Hepatocyte (in vitro differentiated cells): ENCODE measurements around the gene ULK4. TPM values are rescaled to one million over a fixed set of nuclear protein-coding genes. Genes with fewer than 3 reads are reported as not detected.

Experiments used
- DNase-seq: peaks from one replicate; pipeline ENCODE4 v3.0.0-alpha.2; 2016; ENCODE audit warnings: low spot score
- H2AFZ ChIP-seq: fragments of 200-600 bp; sonication (generic); 2 replicates; pipeline ENCODE4 v1.6.0; 2016; ENCODE audit warnings: antibody characterized with exemption, mild to moderate bottlenecking
- H3K27ac ChIP-seq: fragments of 200-600 bp; sonication (generic); 2 replicates; pipeline ENCODE4 v1.5.1; 2016; ENCODE audit warnings: mild to moderate bottlenecking
- H3K27me3 ChIP-seq: fragments of 200-600 bp; sonication (generic); 2 replicates; pipeline ENCODE4 v1.6.1; 2016
- H3K36me3 ChIP-seq: fragments of 200-600 bp; sonication (generic); replicated peaks from 2 replicates; pipeline ENCODE4 v1.5.1; 2016; ENCODE audit warnings: low read depth; ENCODE audit not compliant: insufficient read depth
- H3K4me1 ChIP-seq: fragments of 200-600 bp; sonication (generic); 2 replicates; pipeline ENCODE4 v1.5.1; 2016; ENCODE audit warnings: mild to moderate bottlenecking, moderate library complexity; ENCODE audit not compliant: insufficient read depth
- H3K4me2 ChIP-seq: fragments of 200-600 bp; sonication (generic); 2 replicates; pipeline ENCODE4 v1.6.0; 2016
- H3K4me3 ChIP-seq: fragments of 200-600 bp; sonication (generic); 2 replicates; pipeline ENCODE4 v1.5.1; 2016; ENCODE audit warnings: mild to moderate bottlenecking
- H3K79me2 ChIP-seq: fragments of 200-600 bp; sonication (generic); 2 replicates; pipeline ENCODE4 v1.6.0; 2017; ENCODE audit warnings: mild to moderate bottlenecking
- H3K9me2 ChIP-seq: fragments of 200-600 bp; sonication (generic); replicated peaks from 2 replicates; pipeline ENCODE4 v1.6.0; 2017; ENCODE audit warnings: mild to moderate bottlenecking; ENCODE audit not compliant: insufficient read depth
- H3K9me3 ChIP-seq: fragments of 200-600 bp; sonication (generic); 2 replicates; pipeline ENCODE4 v1.5.1; 2016; ENCODE audit warnings: low read depth, mild to moderate bottlenecking
- H4K20me1 ChIP-seq: fragments of 200-600 bp; sonication (generic); 2 replicates; pipeline ENCODE4 v1.6.0; 2016; ENCODE audit warnings: mild to moderate bottlenecking; ENCODE audit not compliant: insufficient read depth, poor library complexity, severe bottlenecking
- CTCF ChIP-seq: fragments of 200-600 bp; sonication (generic); IDR thresholded peaks from 2 replicates; pipeline ENCODE4 v1.5.1; 2016; ENCODE audit warnings: antibody characterized with exemption, mild to moderate bottlenecking; ENCODE audit not compliant: poor library complexity
- EZH2 ChIP-seq: fragments of 200-600 bp; sonication (generic); IDR thresholded peaks from 2 replicates; pipeline ENCODE4 v1.6.1; 2016; ENCODE audit warnings: antibody characterized with exemption, mild to moderate bottlenecking, borderline replicate concordance
- EZH2phosphoT487 ChIP-seq: fragments of 200-600 bp; sonication (generic); IDR thresholded peaks from one replicate; pipeline ENCODE4 v1.6.1; 2018; ENCODE audit warnings: antibody characterized with exemption, mild to moderate bottlenecking, low read depth, moderate library complexity; ENCODE audit not compliant: unreplicated experiment, severe bottlenecking
- WGBS: methylation state at CpG from one replicate; pipeline ENCODE4 v1.1.6; 2016; ENCODE audit warnings: low lambda C conversion rate; ENCODE audit errors: missing lambda C conversion rate; 5-methylcytosine and 5-hydroxymethylcytosine counted together
- polyA plus RNA-seq: library from polyadenylated mRNA; unstranded; fragments of >200 nt; fragmentation: Nextera tagmentation; extraction: Ambion mirVana; gene quantifications from 2 replicates; pipeline ENCODE4 v1.2.1, GENCODE V29; 2016
- total RNA-seq: library from RNA; depleted of rRNA; stranded (reverse); fragments of >200 nt; gene quantifications from 2 replicates; pipeline ENCODE4 v1.2.3, GENCODE V29; 2014

ULK4 gene
- total and polyA plus RNA-seq, 2 experiments from 2014 or later, result 3.8 to 9.1 TPM

DNA sequence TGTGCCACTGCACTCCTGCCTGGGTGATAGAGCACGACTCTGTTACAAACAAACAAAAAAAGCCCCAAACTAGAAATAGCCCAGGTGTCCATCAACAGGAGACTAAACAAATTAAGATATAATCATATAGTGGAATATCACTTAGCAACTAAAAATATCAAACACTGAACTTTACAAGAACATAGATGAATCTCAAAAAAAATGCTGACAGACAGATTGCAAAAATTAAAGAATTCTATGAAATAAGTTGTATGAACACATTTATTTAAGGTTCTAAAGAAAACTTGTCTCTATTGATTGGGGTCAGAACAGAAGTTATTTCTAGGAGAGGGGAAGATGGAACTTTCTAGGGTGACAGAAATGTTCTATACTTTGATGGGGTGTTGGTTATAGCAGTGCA, 494.4 kb downstream of the ULK4 start:
- Histone ChIP-seq H3K4me1 (peaks cover 8% of the 10 kb centered on the region), H3K36me3 (no peaks in the 10 kb centered on the region), H3K4me3 (no peak overlapping the region), H3K27ac (no peak overlapping the region), H3K9me2 (no peaks in the 10 kb centered on the region), H3K27me3 (no peaks in the 10 kb centered on the region), H4K20me1 (no peaks in the 10 kb centered on the region), H3K9me3 (no peaks in the 10 kb centered on the region), H2AFZ (no peak overlapping the region), H3K79me2 (no peaks in the 10 kb centered on the region), H3K4me2 (no peak overlapping the region)
- 72% methylated on average over 1 of the region's 1 CpG for WGBS
- TF ChIP-seq EZH2phosphoT487, result no peak
- DNase-seq, result no peak

DNA sequence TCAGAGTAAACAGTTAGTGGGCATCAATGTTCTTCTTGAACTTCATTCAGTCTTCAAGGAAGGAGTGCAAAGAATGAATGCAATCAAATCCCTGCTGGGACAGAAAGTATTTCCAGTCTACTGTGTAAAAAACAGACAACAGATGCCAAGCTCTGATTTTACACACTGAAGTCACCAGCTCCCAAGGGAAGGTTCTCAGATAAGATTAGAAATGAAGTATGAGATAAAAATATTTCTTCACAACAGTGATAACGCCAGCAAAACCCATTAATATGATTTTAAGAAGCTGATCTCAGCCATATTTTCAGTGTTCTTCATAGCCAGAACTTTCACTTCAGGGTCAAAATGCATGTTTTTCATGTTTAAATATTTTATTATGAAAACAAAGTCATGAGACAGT, 497.0 kb downstream of the ULK4 start:
- no peak for DNase-seq
- no peaks in the 10 kb centered on the region for H3K9me3 ChIP-seq
- H3K4me2 ChIP-seq, result no peak overlapping the region
- no peaks in the 10 kb centered on the region for H3K9me2 ChIP-seq
- 60% methylated on average over 1 of the region's 1 CpG for WGBS
- no peaks in the 10 kb centered on the region for H3K36me3 ChIP-seq
- TF ChIP-seq EZH2phosphoT487 (no peak), CTCF (no peak), EZH2 (no peak)
- no peak overlapping the region for H3K27ac ChIP-seq
- no peaks in the 10 kb centered on the region for H4K20me1 ChIP-seq
- no peak overlapping the region for H2AFZ ChIP-seq
- H3K79me2 ChIP-seq, result no peaks in the 10 kb centered on the region
- H3K27me3 ChIP-seq, result no peaks in the 10 kb centered on the region
- no peak overlapping the region for H3K4me3 ChIP-seq
- peaks cover 8% of the 10 kb centered on the region for H3K4me1 ChIP-seq

GRCh38 chr3:41464401-41464800, 497.5 kb downstream of the ULK4 start:
- Histone ChIP-seq H3K79me2 (no peaks in the 10 kb centered on the region), H2AFZ (no peak overlapping the region), H3K4me1 (peaks cover 8% of the 10 kb centered on the region), H3K36me3 (no peaks in the 10 kb centered on the region), H4K20me1 (no peaks in the 10 kb centered on the region), H3K4me3 (no peak overlapping the region), H3K27ac (no peak overlapping the region), H3K27me3 (no peaks in the 10 kb centered on the region), H3K4me2 (no peak overlapping the region), H3K9me3 (no peaks in the 10 kb centered on the region), H3K9me2 (no peaks in the 10 kb centered on the region)
- no peak for DNase-seq
- 60% methylated on average over 2 of the region's 2 CpGs for WGBS
- TF ChIP-seq EZH2phosphoT487 (no peak), EZH2 (no peak), CTCF (no peak)

GRCh38 chr3:41462103-41462691, 499.7 kb downstream of the ULK4 start:
- H3K4me1 ChIP-seq, result peaks cover 8% of the 10 kb centered on the region
- no peaks in the 10 kb centered on the region for H3K9me3 ChIP-seq
- H3K36me3 ChIP-seq, result no peaks in the 10 kb centered on the region
- H3K4me3 ChIP-seq, result no peak overlapping the region
- no peaks in the 10 kb centered on the region for H3K27me3 ChIP-seq
- no peak for DNase-seq
- H3K79me2 ChIP-seq, result no peaks in the 10 kb centered on the region
- H4K20me1 ChIP-seq, result no peaks in the 10 kb centered on the region
- H3K9me2 ChIP-seq, result no peaks in the 10 kb centered on the region
- no peak overlapping the region for H2AFZ ChIP-seq
- no peak for TF ChIP-seq EZH2
- no peak for TF ChIP-seq EZH2phosphoT487
- no peak for TF ChIP-seq CTCF
- no peak overlapping the region for H3K27ac ChIP-seq
- WGBS, result 67% methylated on average over 2 of the region's 2 CpGs
- H3K4me2 ChIP-seq, result no peak overlapping the region
